Activated T-cell treated with anti-CD3 and anti-CD28 coated beads for 48 hours (primary cell): ENCODE data around the gene XYLT2.
A peak's percentile ranks its signal among the peaks of the same experiment; 100 is the strongest.
"Not testable (repeated sequence)": the region's sequence is repeated elsewhere in the genome, so short reads cannot be mapped to it uniquely, and the experiment has no call there.

Experiments
- DNase-seq: peaks from one replicate; pipeline ENCODE4 v3.0.0-alpha.2; 2020; ENCODE audit warnings: low read depth

XYLT2 gene

GRCh38 chr17:50389534-50389933, 43.6 kb downstream of the XYLT2 start:
- no peak for DNase-seq

- no peak for DNase-seq
Measured at GRCh38 chr17:50392621-50393020, 46.7 kb downstream of the XYLT2 start.

- DNase-seq = no peak
Measured at GRCh38 chr17:50393700-50394099, 47.8 kb downstream of the XYLT2 start.

- DNase-seq = no peak
Measured at GRCh38 chr17:50394711-50395110, 48.8 kb downstream of the XYLT2 start.

- DNase-seq = no peak
Measured at GRCh38 chr17:50396261-50397110, 50.6 kb downstream of the XYLT2 start.

- DNase-seq = peak; percentile 94
Measured at GRCh38 chr17:50397111-50397918, 51.4 kb downstream of the XYLT2 start, which contains the start of gene LRRC59. Gene LRRC59, minus strand, starts transcription at chr17:50397523. Its CDS starts 206 bp downstream, at chr17:50397317.

GRCh38 chr17:50397919-50398285, 52.0 kb downstream of the XYLT2 start:
- no peak for DNase-seq

GRCh38 chr17:50398672-50399071, 52.7 kb downstream of the XYLT2 start:
- DNase-seq = not testable (repeated sequence)

- not testable (repeated sequence) for DNase-seq
Measured at GRCh38 chr17:50399591-50399990, 53.7 kb downstream of the XYLT2 start.

GRCh38 chr17:50405351-50405750, 59.4 kb downstream of the XYLT2 start:
- not testable (repeated sequence) for DNase-seq

GRCh38 chr17:50406578-50406977, 60.7 kb downstream of the XYLT2 start:
- no peak for DNase-seq

GRCh38 chr17:50407921-50408320, 62.0 kb downstream of the XYLT2 start:
- DNase-seq = no peak
